Trophoblast cell (in vitro differentiated cells and primary cell): ENCODE results near the gene ASCL4.

ENCODE experiments used
- DNase-seq, 2 donors: peaks; one replicate each; pipeline ENCODE4 v3.0.0-alpha.2; 2016
- H2AFZ ChIP-seq: 2 replicates; pipeline ENCODE4 v1.6.1; 2013; ENCODE audit warnings: low read length, moderate library complexity, mild to moderate bottlenecking; ENCODE audit not compliant: insufficient read depth, poor library complexity
- H2AK5ac ChIP-seq: 2 replicates; pipeline ENCODE4 v1.6.1; 2013; ENCODE audit warnings: mild to moderate bottlenecking, low read length
- H2BK120ac ChIP-seq: 2 replicates; pipeline ENCODE4 v1.6.1; 2013; ENCODE audit warnings: low read length, mild to moderate bottlenecking, moderate library complexity; ENCODE audit not compliant: insufficient read depth, poor library complexity
- H2BK12ac ChIP-seq: 2 replicates; pipeline ENCODE4 v1.6.1; 2013; ENCODE audit warnings: mild to moderate bottlenecking, low read length, moderate library complexity
- H2BK5ac ChIP-seq: 2 replicates; pipeline ENCODE4 v1.6.1; 2013; ENCODE audit warnings: low read length, low read depth, moderate library complexity, mild to moderate bottlenecking; ENCODE audit not compliant: poor library complexity
- H3K14ac ChIP-seq: 2 replicates; pipeline ENCODE4 v1.6.1; 2013; ENCODE audit warnings: mild to moderate bottlenecking, low read length
- H3K18ac ChIP-seq: 2 replicates; pipeline ENCODE4 v1.6.1; 2013; ENCODE audit warnings: mild to moderate bottlenecking, low read length
- H3K23ac ChIP-seq: 2 replicates; pipeline ENCODE4 v1.6.1; 2013; ENCODE audit warnings: low read length
- H3K27ac ChIP-seq: 2 replicates; pipeline ENCODE4 v1.5.1; 2013; ENCODE audit warnings: low read depth, mild to moderate bottlenecking, inconsistent platforms, low read length, moderate library complexity
- H3K27me3 ChIP-seq: 2 replicates; pipeline ENCODE4 v1.6.1; 2013; ENCODE audit warnings: inconsistent platforms, mild to moderate bottlenecking, low read length, moderate library complexity; ENCODE audit not compliant: insufficient read depth
- H3K36me3 ChIP-seq, 2 experiments: 1 replicate in 1 of 2; 2 replicates in 1 of 2; pipeline ENCODE4 v1.6.1; 2013; ENCODE audit warnings: low read length in 2 of 2, mild to moderate bottlenecking in 2 of 2, moderate library complexity in 1 of 2; ENCODE audit not compliant: insufficient read depth in 2 of 2, control insufficient read depth in 1 of 2
- H3K4ac ChIP-seq: 2 replicates; pipeline ENCODE4 v1.6.1; 2013; ENCODE audit warnings: low read depth, mild to moderate bottlenecking, low read length, moderate library complexity
- H3K4me1 ChIP-seq, 2 experiments: 1 replicate in 1 of 2; 2 replicates in 1 of 2; pipeline ENCODE4 v1.6.1; 2013; ENCODE audit warnings: low read length in 2 of 2, mild to moderate bottlenecking in 2 of 2, moderate library complexity in 1 of 2; ENCODE audit not compliant: insufficient read depth in 2 of 2, control insufficient read depth in 1 of 2
- H3K4me2 ChIP-seq: 2 replicates; pipeline ENCODE4 v1.6.1; 2013; ENCODE audit warnings: inconsistent platforms, mild to moderate bottlenecking, low read length, moderate library complexity
- H3K4me3 ChIP-seq: 2 replicates; pipeline ENCODE4 v1.5.1; 2013; ENCODE audit warnings: mild to moderate bottlenecking, low read depth, low read length, inconsistent platforms
- H3K79me1 ChIP-seq: one replicate; pipeline ENCODE4 v1.6.1; 2013; ENCODE audit warnings: low read length
- H3K79me2 ChIP-seq: 2 replicates; pipeline ENCODE4 v1.6.1; 2013; ENCODE audit warnings: low read length, mild to moderate bottlenecking; ENCODE audit not compliant: control insufficient read depth, insufficient read depth, poor library complexity
- H3K9ac ChIP-seq: 2 replicates; pipeline ENCODE4 v1.6.1; 2013; ENCODE audit warnings: mild to moderate bottlenecking, low read length
- H3K9me3 ChIP-seq: 2 replicates; pipeline ENCODE4 v1.6.1; 2013; ENCODE audit warnings: low read depth, mild to moderate bottlenecking, control low read depth, inconsistent platforms, low read length; ENCODE audit not compliant: insufficient read depth
- H4K12ac ChIP-seq: 2 replicates; pipeline ENCODE4 v1.6.1; 2013; ENCODE audit warnings: low read depth, mild to moderate bottlenecking, low read length, moderate library complexity
- H4K8ac ChIP-seq: 2 replicates; pipeline ENCODE4 v1.6.1; 2013; ENCODE audit warnings: low read depth, mild to moderate bottlenecking, low read length, moderate library complexity
- H4K91ac ChIP-seq: one replicate; pipeline ENCODE4 v1.6.1; 2013; ENCODE audit warnings: low read depth, mild to moderate bottlenecking, low read length, moderate library complexity
- WGBS: extraction: QIAGEN DNeasy Blood & Tissue Kit; methylation state at CpG from one replicate; pipeline ENCODE4 v1.1.7; 2013; ENCODE audit warnings: missing lambda C conversion rate; ENCODE audit not compliant: insufficient read length, insufficient coverage; ENCODE audit errors: extremely low coverage; 5-methylcytosine and 5-hydroxymethylcytosine counted together

The ASCL4 gene

GRCh38 chr12:107731366-107731765 lies 43.1 kb upstream of the ASCL4 start:
- Histone ChIP-seq H4K8ac (no peak overlapping the region), H3K79me2 (no peaks in the 10 kb centered on the region), H2BK5ac (no peak overlapping the region), H3K4ac (no peak overlapping the region), H2BK120ac (no peak overlapping the region), H2AFZ (no peak overlapping the region), H3K23ac (no peak overlapping the region), H2AK5ac (no peak overlapping the region), H3K9me3 (no peaks in the 10 kb centered on the region), H3K4me1 (no peaks in the 10 kb centered on the region), H3K4me3 (no peak overlapping the region), H3K18ac (no peak overlapping the region), H3K79me1 (no peaks in the 10 kb centered on the region), H3K36me3 (peaks cover 4 to 16% of the 10 kb centered on the region in 2 experiments), H4K12ac (no peak overlapping the region), H2BK12ac (no peak overlapping the region), H3K27ac (no peak overlapping the region), H3K9ac (no peak overlapping the region), H4K91ac (no peak overlapping the region), H3K14ac (no peak overlapping the region), H3K27me3 (no peaks in the 10 kb centered on the region), H3K4me2 (no peak overlapping the region)
- DNase-seq = no peak
- WGBS = no CpG with 5 or more reads among the region's 4 CpGs

- no peak overlapping the region for H3K4me3 ChIP-seq
- WGBS = no CpG with 5 or more reads among the region's 3 CpGs
- H2BK12ac ChIP-seq = no peak overlapping the region
- H3K4me1 ChIP-seq = no peaks in the 10 kb centered on the region
- no peak overlapping the region for H3K14ac ChIP-seq
- H3K27me3 ChIP-seq = no peaks in the 10 kb centered on the region
- H3K9me3 ChIP-seq = no peaks in the 10 kb centered on the region
- no peak overlapping the region for H2AK5ac ChIP-seq
- no peak overlapping the region for H4K8ac ChIP-seq
- H3K4ac ChIP-seq = no peak overlapping the region
- DNase-seq = no peak
- H3K79me2 ChIP-seq = no peaks in the 10 kb centered on the region
- H4K91ac ChIP-seq = no peak overlapping the region
- H3K23ac ChIP-seq = no peak overlapping the region
- H3K4me2 ChIP-seq = no peak overlapping the region
- H4K12ac ChIP-seq = no peak overlapping the region
- no peaks in the 10 kb centered on the region for H3K79me1 ChIP-seq
- no peak overlapping the region for H3K27ac ChIP-seq
- H2BK5ac ChIP-seq = no peak overlapping the region
- no peak overlapping the region for H2AFZ ChIP-seq
- peaks cover 7 to 23% of the 10 kb centered on the region in 2 experiments for H3K36me3 ChIP-seq
- H3K18ac ChIP-seq = no peak overlapping the region
- no peak overlapping the region for H3K9ac ChIP-seq
- no peak overlapping the region for H2BK120ac ChIP-seq
Measured at GRCh38 chr12:107732365-107732764, 42.1 kb upstream of the ASCL4 start.

- Histone ChIP-seq H2AFZ (no peak overlapping the region), H2BK120ac (no peak overlapping the region), H4K8ac (no peak overlapping the region), H3K9ac (no peak overlapping the region), H3K27ac (no peak overlapping the region), H3K18ac (no peak overlapping the region), H2BK5ac (no peak overlapping the region), H3K27me3 (no peaks in the 10 kb centered on the region), H3K79me2 (no peaks in the 10 kb centered on the region), H3K4ac (no peak overlapping the region), H3K14ac (no peak overlapping the region), H3K4me2 (no peak overlapping the region), H3K4me1 (no peaks in the 10 kb centered on the region), H3K4me3 (no peak overlapping the region), H2BK12ac (no peak overlapping the region), H3K36me3 (peaks cover 10 to 34% of the 10 kb centered on the region in 2 experiments), H4K91ac (no peak overlapping the region), H4K12ac (no peak overlapping the region), H3K79me1 (no peaks in the 10 kb centered on the region), H3K9me3 (no peaks in the 10 kb centered on the region), H2AK5ac (no peak overlapping the region), H3K23ac (no peak overlapping the region)
- DNase-seq = no peak
- no CpG with 5 or more reads among the region's 5 CpGs for WGBS
Measured at GRCh38 chr12:107734139-107734538, 40.4 kb upstream of the ASCL4 start.

DNA sequence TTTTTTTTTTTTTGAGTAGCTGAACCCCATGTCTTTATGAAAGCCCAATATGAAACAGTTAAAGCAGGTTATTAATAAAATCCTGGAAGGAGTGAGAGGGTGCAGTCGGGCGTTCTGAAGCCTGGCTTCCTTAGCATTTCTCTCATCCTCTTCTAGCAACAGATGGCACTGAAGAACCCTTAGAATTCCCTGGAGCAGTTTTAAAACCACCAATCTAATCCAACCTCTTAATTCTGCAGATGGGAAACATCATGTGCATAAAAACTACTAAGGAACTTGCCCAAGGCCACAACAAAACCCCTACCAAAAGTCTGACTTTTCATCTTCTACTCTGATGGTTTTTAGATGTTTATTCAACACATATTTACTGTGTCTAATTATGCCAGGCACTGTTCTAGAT lies 38.7 kb upstream of the ASCL4 start:
- H3K79me1 ChIP-seq = no peaks in the 10 kb centered on the region
- no peak overlapping the region for H2AFZ ChIP-seq
- H4K91ac ChIP-seq = no peak overlapping the region
- H2BK5ac ChIP-seq = no peak overlapping the region
- H3K27ac ChIP-seq = no peak overlapping the region
- H3K4me1 ChIP-seq = no peaks in the 10 kb centered on the region
- no peak overlapping the region for H4K8ac ChIP-seq
- no peak overlapping the region for H3K23ac ChIP-seq
- H3K4me3 ChIP-seq = no peak overlapping the region
- no peak for DNase-seq
- no CpG with 5 or more reads among the region's 2 CpGs for WGBS
- no peak overlapping the region for H3K9ac ChIP-seq
- no peak overlapping the region for H3K14ac ChIP-seq
- H3K79me2 ChIP-seq = no peaks in the 10 kb centered on the region
- H3K4me2 ChIP-seq = no peak overlapping the region
- H3K36me3 ChIP-seq = peaks cover 18 to 45% of the 10 kb centered on the region in 2 experiments
- no peak overlapping the region for H2BK12ac ChIP-seq
- no peak overlapping the region for H2BK120ac ChIP-seq
- no peaks in the 10 kb centered on the region for H3K27me3 ChIP-seq
- H3K9me3 ChIP-seq = no peaks in the 10 kb centered on the region
- no peak overlapping the region for H3K18ac ChIP-seq
- H4K12ac ChIP-seq = no peak overlapping the region
- no peak overlapping the region for H2AK5ac ChIP-seq
- H3K4ac ChIP-seq = no peak overlapping the region
